ENCODE results near the gene TMEM154. TPM values are rescaled to one million over a fixed set of nuclear protein-coding genes. Genes with fewer than 3 reads are reported as not detected.
A peak's percentile ranks its signal among the peaks of the same experiment; 100 is the strongest.

TMEM154 gene
- total RNA-seq = 1 to 10 TPM; 1.3 to 1.6 TPM

DNA sequence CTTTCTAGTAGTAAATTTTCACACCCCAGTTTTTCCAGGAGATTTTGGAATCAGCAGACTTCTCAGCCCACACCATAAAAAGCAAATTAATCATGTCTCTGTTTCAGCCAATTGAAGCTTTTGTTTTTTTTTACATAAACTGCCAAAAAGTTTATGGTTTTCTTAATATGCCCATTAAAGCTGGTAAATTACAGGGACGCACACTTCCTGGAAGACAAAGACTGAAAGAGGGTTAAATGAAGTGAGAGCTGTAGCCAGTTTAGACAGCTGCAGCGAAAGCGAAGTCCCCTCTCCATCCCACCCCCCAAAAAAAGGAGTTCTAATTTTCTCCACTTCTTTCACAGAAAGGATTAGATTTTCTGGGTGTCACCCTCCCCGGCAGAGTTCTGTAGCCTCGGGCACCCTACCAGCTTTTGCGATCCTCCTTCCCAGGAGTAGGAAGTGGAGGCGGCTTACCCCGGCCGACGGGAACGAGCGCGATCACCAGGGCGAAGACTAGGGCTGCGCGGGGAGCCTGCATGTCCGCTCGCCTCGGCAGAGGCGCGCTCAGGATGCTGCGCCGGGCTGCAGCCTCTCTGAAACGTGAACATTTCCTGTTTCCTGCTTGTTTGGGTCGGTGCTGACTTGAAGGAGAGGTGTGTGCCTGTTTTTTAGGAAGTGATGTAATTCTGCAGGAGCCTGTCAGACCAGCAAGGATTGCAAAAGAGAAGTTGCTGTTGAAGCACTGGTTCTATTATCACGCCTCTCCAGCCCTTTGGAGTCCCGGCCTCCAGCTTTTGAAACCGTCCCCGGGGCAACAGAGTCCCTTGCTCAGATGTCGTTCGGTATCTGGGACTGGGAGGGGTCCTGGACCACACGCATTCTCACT, at the start of gene TMEM154:
TMEM154 (minus strand) TSS at position 584 of the 868 bp plus-strand sequence; CDS start at position 520, 64 bp downstream.
- no peak for TF ChIP-seq CTCF (IDR thresholded peaks at IDR 0.05)
- H3K4me1 ChIP-seq (ENCODE audit: control insufficient read depth in 1 of 2, low read depth in 2 of 2) = peaks cover 0 to 6% of the 10 kb centered on the region in 2 donors
- H3K4me3 ChIP-seq = peak within 1 kb of the TSS; percentile 78
- DNase-seq (ENCODE audit: low spot score) (no peak), ATAC-seq (ENCODE audit: insufficient number of reproducible peaks, low FRiP score, low read depth) (no peak)
- no peaks in the 10 kb centered on the region for H3K9me3 ChIP-seq
- no peaks in the 10 kb centered on the region for H3K27me3 ChIP-seq (replicated peaks; ENCODE audit: insufficient read depth)
- no peaks in the 10 kb centered on the region for H3K36me3 ChIP-seq
- no peak within 1 kb of the TSS for H3K27ac ChIP-seq

DNA sequence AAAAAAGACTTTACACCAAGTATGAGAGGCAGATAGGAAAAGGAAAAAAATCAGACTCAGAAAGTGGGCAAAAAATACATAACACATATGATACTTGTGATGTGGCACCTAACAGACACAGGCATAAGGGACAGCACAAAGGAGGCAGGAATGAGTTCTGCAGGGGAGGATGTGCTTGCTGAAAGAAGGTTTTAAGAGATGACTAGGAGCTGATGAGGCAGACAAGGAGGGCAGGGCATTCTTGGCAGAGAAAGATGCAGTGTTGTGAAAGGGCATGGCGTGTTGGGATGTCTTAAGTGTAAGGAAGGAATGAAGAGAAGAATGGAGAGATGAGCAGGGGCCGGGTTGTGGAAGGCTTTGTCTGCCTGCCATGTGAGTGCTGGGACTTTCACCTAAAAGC, 49.7 kb upstream of the TMEM154 start:
- Histone ChIP-seq H3K27ac (no peak overlapping the region), H3K4me1 (ENCODE audit: control insufficient read depth in 1 of 2, low read depth in 2 of 2) (no peaks in the 10 kb centered on the region), H3K36me3 (no peaks in the 10 kb centered on the region), H3K27me3 (replicated peaks; ENCODE audit: insufficient read depth) (no peaks in the 10 kb centered on the region), H3K9me3 (no peaks in the 10 kb centered on the region), H3K4me3 (no peak overlapping the region)
- no peak for TF ChIP-seq CTCF (IDR thresholded peaks at IDR 0.05)
- DNase-seq (ENCODE audit: low spot score) (no peak), ATAC-seq (ENCODE audit: insufficient number of reproducible peaks, low FRiP score, low read depth) (no peak)

DNA sequence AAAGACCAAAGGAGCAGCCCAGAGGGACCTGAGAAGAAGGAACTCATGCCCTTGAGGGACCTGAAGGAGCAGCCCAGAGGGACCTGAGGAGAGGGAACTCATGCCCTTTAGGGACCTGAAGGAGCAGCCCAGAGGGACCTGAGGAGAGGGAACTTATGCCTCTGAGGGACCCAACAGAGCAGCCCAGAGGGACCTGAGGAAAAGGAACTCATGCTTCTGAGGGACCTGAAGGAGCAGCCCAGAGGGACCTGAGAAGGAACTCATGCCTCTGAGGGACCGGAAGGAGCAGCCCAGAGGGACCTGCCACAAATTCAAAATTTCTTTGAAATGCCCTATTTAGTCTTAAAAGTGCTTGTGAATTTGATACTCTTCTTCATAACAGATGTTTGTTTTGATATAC, 48.5 kb upstream of the TMEM154 start:
- Histone ChIP-seq H3K27ac (no peak overlapping the region), H3K4me1 (ENCODE audit: control insufficient read depth in 1 of 2, low read depth in 2 of 2) (no peaks in the 10 kb centered on the region), H3K4me3 (no peak overlapping the region), H3K9me3 (no peaks in the 10 kb centered on the region), H3K36me3 (no peaks in the 10 kb centered on the region), H3K27me3 (replicated peaks; ENCODE audit: insufficient read depth) (no peaks in the 10 kb centered on the region)
- ATAC-seq (ENCODE audit: insufficient number of reproducible peaks, low FRiP score, low read depth) (no peak), DNase-seq (ENCODE audit: low spot score) (no peak)
- no peak for TF ChIP-seq CTCF (IDR thresholded peaks at IDR 0.05)

GRCh38 chr4:152727784-152728183, 48.0 kb upstream of the TMEM154 start:
- H3K36me3 ChIP-seq = no peaks in the 10 kb centered on the region
- H3K4me3 ChIP-seq = no peak overlapping the region
- no peak for TF ChIP-seq CTCF (IDR thresholded peaks at IDR 0.05)
- no peaks in the 10 kb centered on the region for H3K9me3 ChIP-seq
- H3K27me3 ChIP-seq (replicated peaks; ENCODE audit: insufficient read depth) = no peaks in the 10 kb centered on the region
- ATAC-seq (ENCODE audit: insufficient number of reproducible peaks, low FRiP score, low read depth) (no peak), DNase-seq (ENCODE audit: low spot score) (no peak)
- H3K4me1 ChIP-seq (ENCODE audit: control insufficient read depth in 1 of 2, low read depth in 2 of 2) = no peaks in the 10 kb centered on the region
- H3K27ac ChIP-seq = no peak overlapping the region

DNA sequence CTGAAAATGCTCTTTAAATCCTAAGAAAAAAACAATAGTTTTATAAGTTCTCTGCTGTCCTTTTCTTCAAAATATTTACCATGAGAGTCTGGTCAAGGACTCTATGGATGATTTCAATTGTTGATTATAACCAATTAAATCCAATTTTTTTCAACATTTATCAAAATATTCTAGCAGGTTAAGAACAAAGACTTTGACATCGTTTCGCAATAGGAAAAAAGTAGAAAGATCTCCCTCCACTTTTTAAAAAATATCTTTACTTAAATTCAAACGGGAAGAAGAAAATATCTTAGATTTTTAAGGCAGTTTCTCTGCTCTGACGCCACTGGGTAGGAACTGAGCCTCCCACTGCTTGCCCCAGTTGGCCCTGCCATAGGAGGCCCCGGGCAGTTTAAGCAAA, 44.7 kb upstream of the TMEM154 start:
- no peaks in the 10 kb centered on the region for H3K36me3 ChIP-seq
- H3K27me3 ChIP-seq (replicated peaks; ENCODE audit: insufficient read depth) = no peaks in the 10 kb centered on the region
- no peak for TF ChIP-seq CTCF (IDR thresholded peaks at IDR 0.05)
- DNase-seq (ENCODE audit: low spot score) = no peak
- no peaks in the 10 kb centered on the region for H3K9me3 ChIP-seq
- no peak overlapping the region for H3K27ac ChIP-seq
- ATAC-seq (ENCODE audit: insufficient number of reproducible peaks, low FRiP score, low read depth) = no peak
- H3K4me3 ChIP-seq = no peak overlapping the region
- no peaks in the 10 kb centered on the region for H3K4me1 ChIP-seq (ENCODE audit: control insufficient read depth in 1 of 2, low read depth in 2 of 2)

Data from thoracic aorta (tissue), 2 donors.